Common myeloid progenitor, CD34-positive (primary cell): Measurements from ENCODE around the gene EIF4A2. TPM values are rescaled to one million over a fixed set of nuclear protein-coding genes. Genes with fewer than 3 reads are reported as not detected.

Source experiments
- CTCF ChIA-PET: fragments of 350-600 bp; sonication (Branson Sonifier 250); formaldehyde crosslinking; loops from one replicate; lab custom pipeline; 2021; ENCODE audit warnings: antibody characterized with exemption; lab: Charles Lee
- POLR2A ChIA-PET: fragments of 350-600 bp; sonication (Branson Sonifier 250); formaldehyde crosslinking; loops from one replicate; lab custom pipeline; 2021; ENCODE audit warnings: antibody characterized with exemption; lab: Charles Lee
- DNase-seq, 3 donors: peaks; one replicate each; pipeline versions ENCODE4 v3.0.0 to v3.0.0-alpha.2; 2013
- H3K27ac ChIP-seq, 2 experiments: 1 replicate in 1 of 2; 2 replicates in 1 of 2; pipeline ENCODE4 v1.7.0; 2013; ENCODE audit warnings: inconsistent platforms in 2 of 2, low read length in 2 of 2, mild to moderate bottlenecking in 2 of 2, low read depth in 1 of 2, moderate library complexity in 1 of 2; ENCODE audit not compliant: severe bottlenecking in 2 of 2, insufficient read depth in 1 of 2, poor library complexity in 1 of 2
- H3K27me3 ChIP-seq, 5 experiments: replicated peaks in 2 of 5; 1 replicate in 3 of 5; 2 replicates in 2 of 5; pipeline versions ENCODE4 v1.6.1 to v1.7.0; 2013; ENCODE audit warnings: low read length in 4 of 5, mild to moderate bottlenecking in 2 of 5, moderate library complexity in 2 of 5, inconsistent platforms in 1 of 5; ENCODE audit not compliant: insufficient read depth in 5 of 5, control insufficient read depth in 4 of 5
- H3K36me3 ChIP-seq, 4 experiments: 1 replicate in 2 of 4; 2 replicates in 2 of 4; pipeline versions ENCODE4 v1.6.1 to v1.7.0; 2013; ENCODE audit warnings: low read length in 3 of 4, control low read depth in 1 of 4, mild to moderate bottlenecking in 1 of 4; ENCODE audit not compliant: control insufficient read depth in 4 of 4, insufficient read depth in 4 of 4
- H3K4me1 ChIP-seq, 4 experiments: 1 replicate in 3 of 4; 2 replicates in 1 of 4; pipeline versions ENCODE4 v1.6.1 to v1.7.1; 2013; ENCODE audit warnings: low read length in 3 of 4, mild to moderate bottlenecking in 3 of 4, control low read depth in 1 of 4, inconsistent platforms in 1 of 4, moderate library complexity in 1 of 4; ENCODE audit not compliant: control insufficient read depth in 4 of 4, insufficient read depth in 4 of 4; ENCODE audit errors: control extremely low read depth in 1 of 4
- H3K4me3 ChIP-seq, 7 experiments: 1 replicate in 4 of 7; 2 replicates in 3 of 7; pipeline versions ENCODE4 v1.5.1 to v1.7.0; 2013; ENCODE audit warnings: mild to moderate bottlenecking in 7 of 7, low read length in 6 of 7, moderate library complexity in 6 of 7, inconsistent platforms in 2 of 7, low read depth in 2 of 7, control low read depth in 1 of 7; ENCODE audit not compliant: insufficient read depth in 4 of 7, control insufficient read depth in 1 of 7; ENCODE audit errors: extremely low read depth in 1 of 7
- H3K9me3 ChIP-seq, 5 experiments: 1 replicate in 4 of 5; 2 replicates in 1 of 5; pipeline versions ENCODE4 v1.6.1 to v1.7.1; 2013; ENCODE audit warnings: low read length in 4 of 5, mild to moderate bottlenecking in 2 of 5, inconsistent platforms in 1 of 5, low read depth in 1 of 5, moderate library complexity in 1 of 5; ENCODE audit not compliant: control insufficient read depth in 4 of 5, insufficient read depth in 2 of 5; ENCODE audit errors: control extremely low read depth in 1 of 5
- WGBS: methylation state at CpG from one replicate; pipeline ENCODE4 v1.1.5; 2013; ENCODE audit not compliant: insufficient coverage; 5-methylcytosine and 5-hydroxymethylcytosine counted together
- polyA plus RNA-seq: library from polyadenylated mRNA; unstranded; fragments of 120-200 nt; gene quantifications from one replicate; pipeline ENCODE4 v1.2.1, GENCODE V29; 2013

The EIF4A2 gene
- polyA plus RNA-seq, result 898 TPM

DNA sequence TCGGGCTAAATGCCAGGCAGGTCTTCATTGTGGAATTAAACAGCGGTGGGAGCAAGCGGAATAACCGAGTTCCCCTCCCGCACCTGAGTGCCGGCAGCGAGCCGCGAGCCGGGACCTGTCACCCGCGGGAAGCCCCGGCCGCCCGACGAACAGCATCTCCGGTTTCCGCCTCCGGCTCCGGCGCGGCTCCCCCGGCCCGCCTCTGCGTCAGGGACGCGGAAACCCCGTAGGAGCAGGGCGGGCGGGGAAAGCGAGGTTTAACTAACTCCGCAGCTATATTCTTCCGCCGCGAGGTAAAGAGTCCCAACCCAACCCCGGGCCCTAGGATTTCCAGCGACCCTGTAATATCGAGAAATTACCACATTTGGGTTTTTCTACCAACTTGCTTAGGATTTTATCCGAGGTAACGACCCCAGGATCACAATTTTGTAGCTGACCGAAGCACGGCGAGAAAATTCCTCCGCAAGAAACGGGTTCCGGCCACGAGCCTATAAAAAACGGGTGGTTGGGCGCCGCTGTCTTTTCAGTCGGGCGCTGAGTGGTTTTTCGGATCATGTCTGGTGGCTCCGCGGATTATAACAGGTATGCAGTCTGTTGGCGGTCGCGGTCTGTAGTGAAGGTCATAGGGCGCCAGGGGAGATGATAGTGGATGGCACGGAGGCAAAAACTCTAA, at the start of gene EIF4A2:
TSS of gene EIF4A2 (plus strand) at position 520 of the 673 bp plus-strand sequence. CDS start at position 554, 34 bp downstream.
- peaks cover 18 to 38% (median 32%) of the 10 kb centered on the region in 4 experiments for H3K4me1 ChIP-seq
- WGBS, result 0% methylated on average over 50 of the region's 60 CpGs
- CTCF ChIA-PET, result interaction anchor here (0.6 to 3.7 kb wide), 6 partner anchors 9 to 173 kb away, joined by 3 to 12 read pairs (median 6); no protein-coding TSS in a partner anchor
- DNase-seq, result peak; percentile 92 to 94 (median 94)
- peak within 1 kb of the TSS; percentile 97 to 98 for H3K27ac ChIP-seq
- peak within 1 kb of the TSS; percentile 93 to 100 (median 97) for H3K4me3 ChIP-seq
- no peaks in the 10 kb centered on the region for H3K9me3 ChIP-seq
- no peaks in the 10 kb centered on the region for H3K27me3 ChIP-seq
- peaks cover 22 to 42% (median 36%) of the 10 kb centered on the region in 4 experiments for H3K36me3 ChIP-seq
- POLR2A ChIA-PET, result interaction anchor here (0.6 to 2.3 kb wide), 22 partner anchors 8 to 949 kb away, joined by 3 to 32 read pairs (median 4); partner anchors contain the start of genes DNAJB11, ETV5 and RFC4

DNA sequence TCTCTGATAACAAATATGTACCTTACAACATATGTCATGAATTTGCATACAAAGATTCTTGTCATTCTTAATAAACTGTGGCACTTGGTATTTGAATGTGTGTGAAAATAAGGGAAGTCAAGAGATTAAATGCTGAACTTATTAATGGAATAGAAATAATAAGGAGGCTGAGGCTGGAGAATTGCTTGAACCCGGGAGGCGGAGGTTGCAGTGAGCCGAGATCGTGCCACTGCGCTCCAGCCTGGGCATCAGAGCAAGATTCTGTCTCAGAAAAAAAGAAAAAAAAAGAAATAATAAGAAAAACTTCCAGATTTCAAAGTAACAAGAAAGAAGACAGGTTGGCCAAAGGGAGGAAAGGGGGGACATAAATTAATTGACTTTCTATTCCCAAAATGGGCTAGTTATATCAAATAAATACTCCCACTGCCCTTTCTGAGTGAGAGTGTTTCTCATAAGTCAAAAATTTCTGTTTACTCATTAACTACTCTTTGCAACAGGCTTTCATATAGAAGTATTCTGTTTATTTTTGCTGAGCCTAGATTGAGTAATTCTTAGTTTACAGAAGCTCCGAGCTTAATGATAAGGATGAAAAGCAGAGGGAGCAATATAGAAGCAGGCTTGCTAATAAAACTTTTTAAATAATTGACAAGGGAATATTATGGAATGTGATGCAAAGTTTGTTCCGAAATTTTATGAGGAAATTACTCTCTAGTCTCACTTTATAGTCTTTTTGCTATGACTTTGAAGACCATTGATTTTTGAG, 40.6 kb upstream of the EIF4A2 start:
- no peaks in the 10 kb centered on the region for H3K9me3 ChIP-seq
- POLR2A ChIA-PET, result no interaction called here

DNA sequence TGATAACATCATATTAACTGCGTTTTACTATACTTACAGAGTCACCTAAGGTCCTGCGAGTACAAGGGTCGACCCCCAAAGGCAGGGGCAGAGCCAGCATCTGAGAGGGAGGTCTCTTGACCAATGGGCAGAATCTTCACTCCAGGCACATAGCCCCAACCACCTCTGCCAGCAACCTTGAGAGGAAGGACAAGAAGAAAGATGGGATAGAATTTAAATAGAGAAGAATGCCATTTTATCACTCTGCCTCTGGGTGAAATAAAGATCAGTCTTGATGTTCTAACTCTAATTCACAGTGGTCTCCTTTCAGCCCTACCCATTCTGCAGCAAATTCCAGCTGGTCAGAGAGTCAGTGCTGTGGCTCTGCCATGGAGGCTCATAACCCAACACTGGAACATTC, 39.7 kb upstream of the EIF4A2 start:
- no peaks in the 10 kb centered on the region for H3K9me3 ChIP-seq
- H3K4me1 ChIP-seq, result peaks cover 0 to 12% (median 4%) of the 10 kb centered on the region in 4 experiments
- H3K27me3 ChIP-seq, result no peaks in the 10 kb centered on the region
- POLR2A ChIA-PET, result no interaction called here
- WGBS, result 100% methylated on average over 1 of the region's 3 CpGs
- CTCF ChIA-PET, result no interaction called here
- no peak for DNase-seq
- no peak overlapping the region for H3K27ac ChIP-seq
- no peaks in the 10 kb centered on the region for H3K36me3 ChIP-seq
- H3K4me3 ChIP-seq, result no peak overlapping the region

More for the DNA sequence above, 40.6 kb upstream of the EIF4A2 start:
- Histone ChIP-seq H3K27ac (no peak overlapping the region), H3K36me3 (no peaks in the 10 kb centered on the region), H3K27me3 (no peaks in the 10 kb centered on the region), H3K4me3 (no peak overlapping the region), H3K4me1 (peaks cover 0 to 12% (median 4%) of the 10 kb centered on the region in 4 experiments)
- DNase-seq, result no peak
- CTCF ChIA-PET, result no interaction called here
- 98% methylated on average over 6 of the region's 7 CpGs for WGBS

DNA sequence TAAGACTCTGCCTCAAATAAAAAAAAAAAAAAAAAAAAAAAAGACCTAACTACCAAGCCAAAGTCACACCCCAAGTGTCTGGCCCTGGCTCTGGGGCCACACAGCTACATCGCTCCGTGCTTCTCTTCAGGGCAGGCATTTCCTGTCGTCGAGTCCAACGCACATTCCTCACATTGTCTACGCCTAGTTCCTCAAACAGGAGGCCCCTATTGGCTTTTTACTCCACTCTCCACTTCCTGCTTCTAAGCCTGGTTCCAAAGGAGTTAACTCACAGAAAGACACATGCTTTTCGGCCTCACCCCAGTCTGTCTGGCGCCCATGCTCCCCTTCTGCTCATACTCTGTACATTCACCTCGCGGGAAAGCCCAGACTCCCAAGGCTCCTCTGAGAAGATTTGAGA, 37.4 kb upstream of the EIF4A2 start:
- peak; percentile 46 to 89 (median 85) for DNase-seq
- H3K9me3 ChIP-seq, result no peaks in the 10 kb centered on the region
- no peak overlapping the region for H3K27ac ChIP-seq
- peaks cover 0 to 12% (median 4%) of the 10 kb centered on the region in 4 experiments for H3K4me1 ChIP-seq
- H3K36me3 ChIP-seq, result no peaks in the 10 kb centered on the region
- ChIA-PET POLR2A (interaction anchor here (1.2 kb wide), 1 partner anchor 37 kb away, joined by 3 read pairs; the partner anchor contains the start of gene EIF4A2), CTCF (interaction anchor here (0.7 kb wide), 1 partner anchor 13 kb away, joined by 3 read pairs; no protein-coding TSS in a partner anchor)
- no peaks in the 10 kb centered on the region for H3K27me3 ChIP-seq
- peak overlapping the region in 2 of 7 experiments; percentile 2 to 25 for H3K4me3 ChIP-seq
- 19% methylated on average over 9 of the region's 10 CpGs for WGBS

DNA sequence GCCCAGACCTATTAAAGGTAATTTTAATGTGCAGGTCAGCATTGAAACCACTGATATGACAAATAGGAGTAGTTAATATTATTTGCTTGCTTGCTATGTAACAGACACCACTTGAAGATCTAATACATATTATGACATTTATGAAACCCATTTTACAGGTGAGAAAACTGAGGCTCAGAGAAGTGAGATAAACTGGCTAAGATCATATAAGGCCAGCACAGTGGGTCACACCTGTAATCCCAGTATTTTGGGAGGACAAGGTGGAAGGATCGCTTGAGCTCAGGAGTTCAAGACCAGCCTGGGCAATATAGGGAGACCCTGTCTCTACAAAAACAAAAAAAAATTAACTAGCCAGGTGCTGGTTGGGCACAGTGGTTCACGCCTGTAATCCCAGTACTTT, 33.1 kb upstream of the EIF4A2 start:
- Histone ChIP-seq H3K4me1 (peaks cover 0 to 10% (median 4%) of the 10 kb centered on the region in 4 experiments), H3K4me3 (no peak overlapping the region), H3K27ac (no peak overlapping the region), H3K36me3 (no peaks in the 10 kb centered on the region), H3K9me3 (no peaks in the 10 kb centered on the region), H3K27me3 (no peaks in the 10 kb centered on the region)
- DNase-seq, result no peak
- WGBS, result 100% methylated on average over 2 of the region's 2 CpGs
- ChIA-PET POLR2A (no interaction called here), CTCF (no interaction called here)

DNA sequence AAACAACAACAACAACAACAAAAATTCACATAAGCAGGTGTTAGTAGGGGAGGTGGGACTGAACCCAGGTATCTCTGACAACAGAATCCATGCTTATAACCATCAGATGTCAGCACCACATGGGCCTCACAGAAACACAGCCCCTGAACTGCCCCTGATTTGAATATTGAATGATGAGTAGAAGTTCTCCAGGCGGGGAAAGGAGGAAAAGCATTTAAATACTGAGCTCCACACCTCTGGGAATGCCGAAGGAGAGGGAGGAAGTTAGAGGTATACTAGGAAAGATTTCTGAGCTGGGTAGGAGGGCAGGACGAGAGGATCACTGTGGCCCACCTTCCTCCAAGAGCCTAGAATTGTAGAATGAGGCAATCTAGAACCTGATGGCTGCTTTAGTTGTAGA, 31.9 kb upstream of the EIF4A2 start:
- CTCF ChIA-PET, result no interaction called here
- WGBS, result 93% methylated on average over 3 of the region's 3 CpGs
- DNase-seq, result no peak
- Histone ChIP-seq H3K9me3 (no peaks in the 10 kb centered on the region), H3K27me3 (no peaks in the 10 kb centered on the region), H3K36me3 (no peaks in the 10 kb centered on the region), H3K27ac (no peak overlapping the region), H3K4me1 (peaks cover 0 to under 1% (median 0%) of the 10 kb centered on the region in 4 experiments), H3K4me3 (no peak overlapping the region)
- POLR2A ChIA-PET, result no interaction called here
